SK-N-SH (cell line): ENCODE measurements around the gene USP28.

ENCODE experiments used
- CHD2 ChIP-seq: fragments of 150-350 bp; IDR thresholded peaks from 2 replicates; pipeline ENCODE4 v1.6.1; 2018; ENCODE audit warnings: low read length; ENCODE audit not compliant: partially characterized antibody
- EP300 ChIP-seq, 2 experiments: IDR thresholded peaks; 2 replicates each; pipeline versions ENCODE4 v1.4.0 to v1.6.1; 2012; ENCODE audit warnings: borderline replicate concordance in 1 of 2, low read depth in 1 of 2, low read length in 1 of 2
- FOXJ3 ChIP-seq: sonication (generic); formaldehyde crosslinking; IDR thresholded peaks from 2 replicates; pipeline ENCODE4 v1.5.1; 2020; ENCODE audit warnings: mild to moderate bottlenecking, missing genetic modification reagents
- MEF2A ChIP-seq: IDR thresholded peaks from 2 replicates; pipeline ENCODE4 v1.4.0; 2012; ENCODE audit warnings: low read depth, borderline replicate concordance
- MXI1 ChIP-seq: IDR thresholded peaks from 2 replicates; pipeline ENCODE4 v1.6.1; 2012; ENCODE audit warnings: mild to moderate bottlenecking, low read depth, low read length, improper control_type of control experiment
- POLR2AphosphoS5 ChIP-seq: IDR thresholded peaks from 2 replicates; pipeline ENCODE4 v1.6.1; 2012; ENCODE audit warnings: low read depth, low read length
- RFX5 ChIP-seq: IDR thresholded peaks from 2 replicates; pipeline ENCODE4 v1.6.1; 2012; ENCODE audit warnings: mild to moderate bottlenecking, improper control_type of control experiment, low read length
- TEAD4 ChIP-seq: IDR thresholded peaks from 2 replicates; pipeline ENCODE4 v1.4.0; 2012; ENCODE audit warnings: mild to moderate bottlenecking, borderline replicate concordance; ENCODE audit not compliant: insufficient read depth
- TF ChIP-seq, protein P1 (sequence below): fragments of 200-600 bp; sonication (generic); IDR thresholded peaks from 2 replicates; pipeline ENCODE4 v1.6.1; 2017; ENCODE audit warnings: antibody characterized with exemption, mild to moderate bottlenecking, moderate library complexity
- TF ChIP-seq, protein P2 (sequence below): IDR thresholded peaks from 2 replicates; pipeline ENCODE4 v1.6.1; 2012; ENCODE audit warnings: mild to moderate bottlenecking, low read depth, low read length, moderate library complexity
- TF ChIP-seq, protein P3 (sequence below): IDR thresholded peaks from 2 replicates; pipeline ENCODE4 v1.4.0; 2012; ENCODE audit warnings: low read depth

DNA sequence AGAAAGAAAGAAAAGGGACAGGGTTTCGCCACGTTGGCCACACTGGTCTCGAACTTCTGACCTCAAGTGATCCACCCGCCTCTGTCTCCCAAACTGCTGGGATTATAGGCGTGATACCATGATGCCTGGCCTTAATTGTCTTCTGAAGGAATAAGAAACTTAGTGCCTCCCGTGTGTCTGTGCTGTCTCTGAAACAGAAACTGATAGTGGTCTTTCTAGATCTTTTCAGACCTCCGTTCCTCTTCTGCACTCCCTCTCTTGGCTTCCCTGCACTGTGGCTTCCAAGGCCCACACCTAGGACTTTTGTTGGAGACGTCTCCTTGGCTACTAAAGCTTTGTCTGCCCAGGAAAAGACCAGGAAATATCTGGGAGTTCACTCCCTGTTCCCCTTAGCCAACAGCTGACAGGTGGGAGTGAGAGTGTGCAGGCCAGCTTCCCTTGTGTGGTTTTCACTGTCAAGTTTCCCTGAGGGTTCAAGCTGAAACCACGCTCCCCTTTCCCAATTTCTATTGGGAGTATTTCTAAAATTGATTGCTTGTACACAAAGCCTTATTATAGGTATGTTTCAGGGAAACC lies 19.1 kb upstream of the USP28 start:
- TF ChIP-seq MXI1 (no peak), FOXJ3 (no peak), POLR2AphosphoS5 (no peak), EP300 (IDR thresholded peaks at IDR 0.05; ENCODE audit: borderline replicate concordance in 1 of 2, low read depth in 1 of 2, low read length in 1 of 2) (no peak), CHD2 (no peak), TEAD4 (no peak), RFX5 (no peak), MEF2A (no peak)
- TF ChIP-seq, protein P1, sequence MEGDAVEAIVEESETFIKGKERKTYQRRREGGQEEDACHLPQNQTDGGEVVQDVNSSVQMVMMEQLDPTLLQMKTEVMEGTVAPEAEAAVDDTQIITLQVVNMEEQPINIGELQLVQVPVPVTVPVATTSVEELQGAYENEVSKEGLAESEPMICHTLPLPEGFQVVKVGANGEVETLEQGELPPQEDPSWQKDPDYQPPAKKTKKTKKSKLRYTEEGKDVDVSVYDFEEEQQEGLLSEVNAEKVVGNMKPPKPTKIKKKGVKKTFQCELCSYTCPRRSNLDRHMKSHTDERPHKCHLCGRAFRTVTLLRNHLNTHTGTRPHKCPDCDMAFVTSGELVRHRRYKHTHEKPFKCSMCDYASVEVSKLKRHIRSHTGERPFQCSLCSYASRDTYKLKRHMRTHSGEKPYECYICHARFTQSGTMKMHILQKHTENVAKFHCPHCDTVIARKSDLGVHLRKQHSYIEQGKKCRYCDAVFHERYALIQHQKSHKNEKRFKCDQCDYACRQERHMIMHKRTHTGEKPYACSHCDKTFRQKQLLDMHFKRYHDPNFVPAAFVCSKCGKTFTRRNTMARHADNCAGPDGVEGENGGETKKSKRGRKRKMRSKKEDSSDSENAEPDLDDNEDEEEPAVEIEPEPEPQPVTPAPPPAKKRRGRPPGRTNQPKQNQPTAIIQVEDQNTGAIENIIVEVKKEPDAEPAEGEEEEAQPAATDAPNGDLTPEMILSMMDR, result no peak
- TF ChIP-seq, protein P2, sequence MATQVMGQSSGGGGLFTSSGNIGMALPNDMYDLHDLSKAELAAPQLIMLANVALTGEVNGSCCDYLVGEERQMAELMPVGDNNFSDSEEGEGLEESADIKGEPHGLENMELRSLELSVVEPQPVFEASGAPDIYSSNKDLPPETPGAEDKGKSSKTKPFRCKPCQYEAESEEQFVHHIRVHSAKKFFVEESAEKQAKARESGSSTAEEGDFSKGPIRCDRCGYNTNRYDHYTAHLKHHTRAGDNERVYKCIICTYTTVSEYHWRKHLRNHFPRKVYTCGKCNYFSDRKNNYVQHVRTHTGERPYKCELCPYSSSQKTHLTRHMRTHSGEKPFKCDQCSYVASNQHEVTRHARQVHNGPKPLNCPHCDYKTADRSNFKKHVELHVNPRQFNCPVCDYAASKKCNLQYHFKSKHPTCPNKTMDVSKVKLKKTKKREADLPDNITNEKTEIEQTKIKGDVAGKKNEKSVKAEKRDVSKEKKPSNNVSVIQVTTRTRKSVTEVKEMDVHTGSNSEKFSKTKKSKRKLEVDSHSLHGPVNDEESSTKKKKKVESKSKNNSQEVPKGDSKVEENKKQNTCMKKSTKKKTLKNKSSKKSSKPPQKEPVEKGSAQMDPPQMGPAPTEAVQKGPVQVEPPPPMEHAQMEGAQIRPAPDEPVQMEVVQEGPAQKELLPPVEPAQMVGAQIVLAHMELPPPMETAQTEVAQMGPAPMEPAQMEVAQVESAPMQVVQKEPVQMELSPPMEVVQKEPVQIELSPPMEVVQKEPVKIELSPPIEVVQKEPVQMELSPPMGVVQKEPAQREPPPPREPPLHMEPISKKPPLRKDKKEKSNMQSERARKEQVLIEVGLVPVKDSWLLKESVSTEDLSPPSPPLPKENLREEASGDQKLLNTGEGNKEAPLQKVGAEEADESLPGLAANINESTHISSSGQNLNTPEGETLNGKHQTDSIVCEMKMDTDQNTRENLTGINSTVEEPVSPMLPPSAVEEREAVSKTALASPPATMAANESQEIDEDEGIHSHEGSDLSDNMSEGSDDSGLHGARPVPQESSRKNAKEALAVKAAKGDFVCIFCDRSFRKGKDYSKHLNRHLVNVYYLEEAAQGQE, result no peak
- TF ChIP-seq, protein P3, sequence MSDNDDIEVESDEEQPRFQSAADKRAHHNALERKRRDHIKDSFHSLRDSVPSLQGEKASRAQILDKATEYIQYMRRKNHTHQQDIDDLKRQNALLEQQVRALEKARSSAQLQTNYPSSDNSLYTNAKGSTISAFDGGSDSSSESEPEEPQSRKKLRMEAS, result no peak
